DMS 273 treated with DMSO at 0.1 percent for 48 hours (cell line): ENCODE measurements around the gene LOXL4.
A peak's percentile ranks its signal among the peaks of the same experiment; 100 is the strongest.

Experiments
- DNase-seq: peaks from one replicate; lab custom pipeline; 2025; lab: John Stamatoyannopoulos, UW

LOXL4 gene

DNA sequence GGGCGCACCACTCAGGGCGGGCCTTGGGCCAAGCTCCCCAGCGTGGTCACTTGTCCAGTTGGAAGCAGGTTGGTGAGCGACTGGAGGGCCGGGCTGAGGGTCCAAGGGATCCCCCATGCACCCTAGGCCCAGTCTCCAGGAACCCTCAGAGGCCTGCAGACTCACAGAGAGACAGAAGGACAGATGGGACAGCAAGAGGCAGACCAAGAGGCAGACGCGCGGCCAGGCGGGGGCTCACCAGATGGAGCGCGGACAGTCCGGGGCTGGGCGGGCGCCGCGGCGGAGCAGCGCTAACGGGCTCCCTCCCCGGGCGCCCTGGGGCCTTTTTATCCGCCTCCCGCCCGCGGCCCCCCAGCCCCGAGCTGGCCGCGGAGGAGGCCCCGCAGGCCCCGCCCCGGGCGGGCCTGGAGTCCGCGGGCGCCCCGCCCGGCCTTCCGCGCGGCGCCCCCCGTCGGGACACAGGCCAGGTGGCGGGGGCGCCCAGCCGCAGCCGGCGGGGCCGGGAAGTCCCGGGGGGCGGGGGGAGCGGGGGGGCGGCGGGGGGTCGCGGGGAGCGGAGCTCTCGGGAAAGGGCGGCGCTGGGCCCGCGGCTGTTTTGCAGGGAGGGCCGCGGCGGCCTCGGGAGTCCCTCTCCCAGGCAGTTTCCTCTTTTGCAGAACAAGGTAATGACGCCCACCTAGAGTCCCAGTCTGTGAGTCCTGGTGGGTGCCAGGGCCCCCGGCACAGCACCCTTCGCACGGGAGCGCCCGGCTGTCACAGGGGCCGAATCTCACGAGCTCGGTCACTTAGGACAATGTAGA lies at the start of gene LOXL4:
Gene LOXL4, minus strand, starts transcription at position 301 of the 800 bp plus-strand sequence. CDS start 5,175 bp downstream, outside the sequence.
- DNase-seq, result peak; percentile 42

DNA sequence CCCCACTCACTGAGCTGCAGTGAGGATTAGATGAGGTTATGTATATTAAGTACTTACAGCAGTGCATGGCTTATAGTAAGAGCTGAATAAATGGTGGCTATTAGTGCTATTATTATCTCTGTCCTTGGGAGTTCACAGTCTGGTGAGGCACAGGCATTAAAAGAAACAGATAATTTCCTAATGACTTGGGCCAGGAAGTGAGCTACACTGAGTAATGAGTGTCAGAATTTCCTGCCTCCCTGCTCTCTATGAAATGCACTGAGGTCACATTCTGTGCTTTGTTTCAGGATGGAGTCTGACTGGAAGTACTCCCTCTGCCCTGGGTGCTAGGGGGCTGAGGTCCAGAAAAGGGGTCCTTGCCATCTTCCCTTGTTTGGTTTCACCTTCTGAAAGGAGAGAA lies 48.7 kb upstream of the LOXL4 start:
- DNase-seq, result no peak

DNA sequence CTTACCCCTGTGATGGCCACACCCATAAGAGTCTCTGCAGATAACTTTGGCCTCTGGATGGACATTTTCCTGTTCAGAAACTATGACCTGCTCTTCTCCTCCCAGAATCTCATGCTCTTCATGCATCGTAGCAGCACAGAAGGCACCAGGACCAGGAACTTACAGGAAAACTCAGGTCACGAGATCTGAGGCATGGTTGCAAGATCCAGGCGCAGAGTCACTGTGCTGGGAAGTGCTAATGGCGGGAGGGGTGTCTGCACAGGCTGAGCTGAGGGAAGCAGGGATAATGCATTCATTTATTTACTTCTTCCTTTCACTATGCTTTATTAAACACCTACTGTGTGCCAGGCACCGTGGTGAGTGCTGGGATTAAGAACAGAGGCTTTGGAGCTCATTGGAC lies 48.2 kb upstream of the LOXL4 start:
- no peak for DNase-seq

DNA sequence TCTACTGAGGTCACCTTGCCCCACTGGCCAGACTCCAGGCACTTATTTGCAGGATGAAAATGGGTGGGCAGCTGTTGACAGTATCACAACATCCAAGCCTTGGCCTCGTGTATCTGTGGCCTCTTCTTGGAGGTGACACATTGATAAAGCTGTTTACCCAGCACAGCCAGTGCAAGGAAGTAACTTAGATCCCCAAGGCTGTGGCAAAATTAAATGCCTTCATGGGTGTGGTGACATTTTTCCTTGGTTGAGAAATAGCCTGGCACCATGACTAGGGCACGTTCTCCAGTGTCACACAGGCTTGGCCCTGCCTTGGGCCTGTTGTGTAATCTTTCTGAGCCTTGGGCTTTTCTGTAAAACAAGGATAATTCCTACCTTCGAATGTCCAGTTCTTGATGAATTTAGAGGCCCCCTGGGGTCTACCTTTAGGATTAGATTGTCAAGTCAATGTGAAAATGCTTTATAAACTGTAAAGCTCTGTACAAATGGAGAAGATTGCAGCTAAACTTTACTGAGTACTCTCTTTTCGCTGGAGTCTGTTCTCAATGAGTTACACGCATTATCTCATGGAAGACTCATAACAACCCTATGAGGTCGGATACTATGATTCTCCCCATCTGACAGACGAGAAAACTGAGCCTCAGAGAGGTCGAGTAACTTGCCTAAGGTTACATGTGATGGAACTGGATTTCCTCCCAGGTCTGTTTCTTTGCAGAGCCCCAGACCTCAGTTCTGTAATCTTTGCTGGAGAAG lies 46.7 kb upstream of the LOXL4 start:
- no peak for DNase-seq

DNA sequence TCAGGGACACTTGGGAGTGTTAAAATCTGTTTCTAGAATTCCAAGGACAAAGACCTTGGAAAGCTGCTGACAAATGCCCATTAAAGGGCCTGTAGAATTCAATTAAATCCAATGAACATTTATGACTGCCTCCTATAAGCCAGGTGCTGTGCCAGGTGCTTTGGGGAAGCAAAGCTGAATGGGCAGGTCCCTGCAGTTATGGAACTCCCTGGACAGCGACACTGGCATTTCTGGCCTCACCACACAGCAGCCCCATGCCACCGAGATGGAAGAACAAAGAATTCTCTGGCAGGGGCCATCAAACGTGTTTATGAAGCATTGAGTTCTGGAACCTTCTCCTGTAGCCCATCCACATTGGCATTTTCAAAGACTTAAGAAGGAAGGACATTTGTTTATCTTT lies 45.6 kb upstream of the LOXL4 start:
- DNase-seq, result no peak

DNA sequence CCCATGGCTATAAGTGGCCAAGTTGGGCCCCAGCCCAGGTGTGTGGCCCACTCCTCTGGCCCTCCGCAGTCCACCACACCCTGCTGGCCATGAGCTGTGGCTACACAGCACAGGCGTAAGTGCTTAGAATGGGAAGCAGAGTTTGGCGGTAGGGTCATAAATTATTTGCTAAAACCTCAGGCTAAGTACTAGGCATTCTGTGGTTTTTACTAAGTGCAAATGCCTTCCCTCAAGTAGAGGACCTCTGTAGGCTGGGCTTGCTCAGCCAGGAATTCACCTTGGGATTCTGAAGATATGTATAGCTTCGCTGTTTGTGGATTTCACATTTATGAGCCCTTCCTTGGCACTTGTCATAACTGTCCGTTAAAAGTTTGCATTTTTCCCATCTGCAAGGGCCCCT lies 44.8 kb upstream of the LOXL4 start:
- no peak for DNase-seq

DNA sequence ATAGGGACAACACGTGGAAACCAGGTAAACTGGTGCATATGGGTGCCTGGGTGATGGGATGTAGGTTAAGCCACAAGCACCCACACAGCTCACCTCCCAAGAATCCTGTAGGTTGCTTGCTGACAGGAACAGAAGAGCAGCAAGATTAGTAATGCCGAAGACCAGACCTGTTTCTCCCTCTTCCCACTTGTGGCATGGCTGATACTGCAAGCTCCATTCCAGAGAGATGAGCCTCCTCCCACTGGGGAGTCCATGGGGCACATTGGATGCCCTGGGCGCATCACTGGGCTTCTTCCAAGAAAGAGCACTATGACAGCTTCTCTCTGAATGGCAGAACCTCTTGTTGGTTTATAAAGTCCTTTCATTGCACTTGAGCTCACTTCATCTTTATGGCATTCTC lies 44.4 kb upstream of the LOXL4 start:
- no peak for DNase-seq

DNA sequence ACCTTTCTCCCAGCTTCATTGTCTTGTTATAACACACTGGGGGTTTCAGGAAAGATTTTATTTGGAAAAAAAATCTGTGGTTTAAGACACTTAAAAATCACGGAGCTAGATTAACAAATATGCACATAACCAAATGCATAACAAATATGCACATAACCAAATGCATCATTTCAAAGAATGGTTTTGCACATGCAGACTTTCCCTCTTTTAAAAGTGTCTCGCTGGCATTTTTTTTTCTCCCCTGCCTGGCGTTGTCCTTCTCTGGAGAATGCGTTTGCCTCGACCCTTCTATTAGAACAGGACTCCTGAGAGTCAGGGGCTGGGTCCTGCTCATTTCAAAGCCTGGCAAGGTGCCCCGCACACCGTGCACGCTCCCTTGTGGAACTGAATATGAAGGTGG lies 42.7 kb upstream of the LOXL4 start:
- no peak for DNase-seq

DNA sequence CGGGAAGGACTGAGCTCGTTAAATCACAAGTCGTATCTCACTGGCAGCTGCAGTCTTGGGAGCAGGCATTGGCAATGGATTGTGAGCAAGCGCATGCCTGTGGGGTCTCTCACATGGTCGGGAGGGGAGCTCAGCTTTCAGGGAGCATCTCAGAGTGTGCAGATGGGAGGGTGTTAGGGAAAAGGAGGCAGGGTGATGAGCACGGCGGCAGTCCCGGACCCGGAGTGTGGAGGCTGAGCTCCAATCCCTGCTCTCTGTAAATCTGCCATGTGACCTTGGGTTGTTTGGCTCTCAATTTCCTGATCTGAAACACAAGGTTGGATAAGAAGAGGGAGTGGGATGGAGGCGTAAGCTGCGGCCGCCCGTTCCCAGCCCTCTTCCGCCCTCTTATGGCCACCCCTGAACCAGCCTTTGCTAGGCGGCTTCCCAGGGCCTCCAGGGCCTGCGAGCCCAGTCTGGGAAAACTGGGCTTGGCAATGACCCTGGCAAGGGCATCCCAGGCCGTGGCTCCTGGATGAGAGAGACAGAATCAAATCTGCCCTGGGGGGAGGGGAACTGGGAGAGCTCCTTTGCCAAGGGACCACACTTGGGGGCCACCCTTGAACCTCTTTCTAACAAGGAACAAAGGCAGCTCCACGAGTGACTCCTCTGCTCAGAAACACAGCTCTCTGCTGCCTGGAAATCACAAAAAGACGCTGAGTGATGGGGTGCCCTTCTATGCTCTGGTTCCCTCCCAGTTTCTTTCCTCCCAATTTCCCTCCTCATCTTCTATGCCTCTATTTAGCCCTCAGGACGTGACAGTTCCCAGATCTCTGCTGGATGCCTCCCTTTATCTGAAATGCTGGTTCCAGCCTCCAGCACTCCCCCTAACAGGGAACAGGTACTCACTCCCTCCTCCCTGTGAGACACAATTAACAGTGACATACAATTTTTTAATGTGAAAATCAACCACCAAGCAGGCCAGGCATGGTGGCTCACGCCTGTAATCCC lies 41.7 kb upstream of the LOXL4 start:
- peak; percentile 69 for DNase-seq

DNA sequence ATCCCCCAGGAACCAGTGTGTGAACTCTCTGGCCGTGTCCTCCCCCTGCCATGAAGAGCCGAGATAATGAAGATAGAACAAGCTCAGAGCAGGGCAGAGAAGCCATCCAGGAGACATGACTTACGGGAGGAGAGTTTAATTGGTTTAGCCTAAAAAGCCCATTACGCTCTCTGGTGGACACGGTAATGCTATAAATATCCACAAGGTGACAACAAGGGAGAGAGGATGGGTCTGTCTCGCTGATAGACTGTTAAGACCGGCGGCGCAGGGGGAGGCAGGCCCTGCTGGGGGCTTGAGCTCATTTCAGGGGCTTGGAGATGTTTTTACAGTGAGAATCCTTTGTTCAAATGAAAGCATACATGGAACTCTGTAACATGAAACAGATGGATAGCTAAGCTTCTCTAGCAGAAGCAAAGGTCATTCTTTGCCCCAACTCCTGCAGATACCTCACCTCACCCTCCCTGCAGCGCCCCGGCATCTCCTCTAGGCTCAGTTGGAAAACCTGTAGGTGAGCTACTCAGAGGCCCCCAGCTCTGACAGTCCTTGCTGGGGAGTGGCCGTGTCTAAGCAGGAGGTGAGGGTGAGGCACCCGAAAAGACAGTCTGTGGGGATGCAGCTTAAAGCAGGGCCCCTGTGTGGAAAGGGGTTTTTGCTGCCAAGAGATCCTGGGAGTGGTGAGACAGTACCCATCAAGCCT lies 40.8 kb upstream of the LOXL4 start:
- no peak for DNase-seq

DNA sequence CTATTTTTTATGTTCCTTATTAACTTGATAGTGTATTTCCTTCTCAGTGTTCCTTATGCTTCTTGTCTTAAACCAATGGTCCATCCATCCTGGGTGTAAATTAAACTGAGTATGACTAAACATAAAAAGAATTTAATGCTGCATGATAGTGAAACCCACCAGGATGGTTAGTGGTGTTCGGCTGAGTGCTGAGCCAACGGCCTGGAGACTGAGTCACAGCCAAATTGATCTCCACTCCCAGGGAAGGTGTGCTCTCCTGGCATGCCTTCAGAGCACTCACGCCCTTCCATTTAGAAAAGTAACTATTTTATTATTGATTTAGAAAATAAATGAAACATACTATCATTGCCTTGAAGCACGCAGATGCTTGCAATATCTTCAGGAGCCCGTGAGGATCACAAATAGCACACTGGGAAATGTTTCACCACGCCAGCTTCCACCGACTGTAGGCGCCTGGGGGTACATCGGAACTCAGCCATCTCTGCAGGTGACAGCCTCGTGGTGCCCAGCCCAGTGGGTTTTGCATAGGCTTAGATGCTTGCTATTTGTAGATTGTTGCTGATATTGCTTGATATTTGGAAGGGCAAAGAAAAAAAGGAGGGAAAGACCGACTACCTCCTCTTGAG lies 40.0 kb upstream of the LOXL4 start:
- no peak for DNase-seq

DNA sequence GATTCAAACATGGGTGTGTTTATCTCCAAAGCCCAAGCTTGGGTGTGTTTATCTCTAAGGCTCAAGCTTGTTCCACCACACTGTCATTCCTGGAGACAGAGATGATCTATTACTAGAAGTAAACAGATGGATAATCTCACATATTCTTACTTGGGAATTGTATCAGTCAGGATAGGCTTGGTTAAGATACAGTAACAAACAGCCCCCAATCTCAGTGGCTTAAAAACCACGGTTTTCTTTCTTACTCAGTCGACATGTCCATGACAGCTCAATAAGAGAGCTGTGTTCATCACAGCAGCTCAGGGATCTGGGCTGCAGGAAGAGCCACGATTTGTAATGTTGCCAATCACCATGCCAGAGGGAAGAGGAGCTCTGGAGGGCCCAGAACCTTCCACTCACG lies 38.5 kb upstream of the LOXL4 start:
- no peak for DNase-seq

DNA sequence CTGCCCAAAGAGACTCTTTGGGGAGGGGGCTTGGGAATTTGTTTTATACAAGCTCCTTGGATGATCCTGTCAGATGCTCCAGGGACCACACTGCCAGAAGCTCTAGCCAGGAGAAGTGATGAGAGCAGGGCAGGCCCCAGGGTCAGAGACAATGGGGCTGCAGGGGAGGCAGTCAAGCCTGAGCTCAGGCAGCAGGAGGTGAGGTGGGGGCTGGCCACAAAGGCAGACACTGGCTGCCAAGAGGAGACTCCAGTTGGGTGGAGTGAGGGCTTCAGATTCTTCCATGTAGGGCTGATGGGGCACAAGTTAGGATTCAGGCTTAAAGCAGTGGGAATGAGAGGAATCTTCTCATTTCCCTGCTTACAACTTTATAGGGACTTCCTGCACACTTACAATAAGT lies 35.6 kb upstream of the LOXL4 start:
- DNase-seq, result no peak

DNA sequence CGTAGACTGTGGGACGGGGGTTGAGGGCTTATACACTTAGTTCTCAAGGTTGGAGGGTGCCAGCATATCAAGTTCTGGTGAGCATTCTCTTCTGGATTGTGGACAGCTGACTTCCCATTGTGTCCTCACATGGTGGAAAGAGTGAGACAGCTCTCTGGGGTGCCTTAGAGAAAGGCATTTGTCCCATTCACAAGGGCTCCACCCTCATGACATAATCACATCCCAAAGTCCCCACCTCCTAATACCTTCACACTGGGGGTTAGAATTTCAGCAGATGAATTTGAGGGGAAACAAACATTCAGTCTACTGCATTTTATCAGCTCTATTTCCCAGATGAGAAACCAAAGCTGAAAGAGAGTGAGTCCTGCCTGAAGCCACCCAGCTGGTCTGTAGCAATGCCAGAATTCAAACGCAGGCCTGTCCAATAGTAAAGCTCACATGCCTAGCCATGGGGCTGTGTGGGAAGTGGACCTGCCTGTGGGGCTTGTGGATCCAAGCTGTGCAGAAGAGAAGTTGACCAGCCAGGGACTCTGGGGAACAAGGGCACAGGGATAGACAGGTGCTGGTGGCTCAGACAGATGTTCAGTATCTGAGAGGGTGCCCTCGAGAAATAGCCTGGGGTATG lies 34.9 kb upstream of the LOXL4 start:
- no peak for DNase-seq

DNA sequence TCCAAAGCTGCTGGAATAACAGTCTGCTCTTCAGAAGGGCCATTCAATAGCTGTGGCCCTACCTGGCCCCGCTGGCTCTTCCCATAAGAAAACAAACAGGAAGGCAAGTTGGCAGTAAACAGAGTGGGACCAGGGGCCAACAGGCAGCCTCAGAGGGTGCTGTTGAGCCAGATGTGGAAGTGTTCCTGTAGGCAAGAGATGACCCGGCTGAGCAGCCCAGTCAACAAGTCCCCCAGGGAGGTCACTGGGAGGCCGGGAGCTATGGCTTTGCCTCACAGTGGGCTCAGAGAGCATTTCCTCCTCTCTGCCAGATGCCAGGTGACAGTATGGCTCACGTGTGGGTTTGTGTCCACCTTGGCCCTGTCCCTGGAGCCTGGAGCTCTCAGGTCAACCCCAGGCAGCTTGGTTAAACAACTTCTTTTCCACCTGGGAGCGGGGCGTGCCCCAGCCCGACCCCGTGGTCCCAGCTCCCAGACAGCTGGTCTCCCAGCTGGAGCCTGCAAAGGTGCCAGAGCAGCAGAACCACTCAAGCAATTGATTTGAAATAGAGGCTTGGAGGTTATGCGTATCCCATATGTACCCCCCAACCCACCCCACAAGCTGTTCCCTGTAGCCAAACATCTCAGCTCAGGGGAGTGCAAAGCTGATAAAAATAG lies 33.8 kb upstream of the LOXL4 start:
- DNase-seq, result peak; percentile 56

DNA sequence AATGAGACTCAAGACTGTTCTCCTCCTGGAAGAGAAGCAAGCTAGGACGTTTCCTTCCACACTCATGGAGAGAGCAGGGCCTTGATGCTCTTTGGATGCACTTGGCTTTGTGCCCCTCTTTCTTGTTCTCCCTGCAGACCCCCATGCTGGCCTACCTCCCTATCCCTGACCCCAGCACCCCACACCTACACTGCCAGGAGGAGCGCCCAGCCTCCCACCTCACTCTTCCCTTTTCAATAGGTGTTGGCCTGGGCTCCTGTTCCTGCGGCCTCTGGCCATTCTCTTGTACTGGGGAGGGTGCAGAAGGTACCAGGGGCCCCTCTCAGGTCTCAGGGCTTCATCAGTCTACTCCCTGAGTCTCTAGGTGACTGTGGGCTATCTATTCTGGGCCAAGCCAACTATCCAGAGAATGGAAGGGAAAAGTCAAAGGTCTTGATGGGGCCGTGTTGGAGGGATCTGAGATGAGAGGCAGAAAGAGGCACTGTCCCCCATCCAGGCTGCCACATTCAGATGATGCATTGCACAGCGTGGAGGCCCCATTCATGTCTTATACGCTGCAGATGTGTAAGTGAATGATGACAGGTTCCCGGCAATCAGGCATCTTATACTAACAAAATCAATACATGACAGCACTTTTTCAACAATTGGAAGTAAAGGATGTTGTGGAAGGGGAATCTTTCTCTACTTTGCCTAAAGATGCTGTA lies 32.7 kb upstream of the LOXL4 start:
- DNase-seq, result no peak

DNA sequence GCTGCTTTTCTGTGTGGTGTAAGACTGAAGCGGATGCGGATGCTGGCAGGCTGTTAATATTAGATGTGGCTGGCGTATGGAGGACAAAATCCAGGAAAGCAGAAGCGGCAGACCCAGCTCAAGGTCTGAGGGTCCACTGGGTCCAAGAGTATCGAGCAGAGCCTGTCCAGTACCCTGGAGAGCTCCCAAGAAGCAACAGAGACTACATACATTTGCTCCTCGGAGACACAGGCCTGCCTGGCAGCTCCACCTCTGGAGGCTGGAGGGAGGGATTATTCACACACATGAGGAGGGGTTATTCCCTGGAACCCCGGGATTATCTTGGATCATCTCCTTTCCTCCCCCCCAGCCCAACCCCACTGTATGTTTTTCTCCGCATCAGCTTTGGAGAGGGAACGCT lies 31.3 kb upstream of the LOXL4 start:
- no peak for DNase-seq

DNA sequence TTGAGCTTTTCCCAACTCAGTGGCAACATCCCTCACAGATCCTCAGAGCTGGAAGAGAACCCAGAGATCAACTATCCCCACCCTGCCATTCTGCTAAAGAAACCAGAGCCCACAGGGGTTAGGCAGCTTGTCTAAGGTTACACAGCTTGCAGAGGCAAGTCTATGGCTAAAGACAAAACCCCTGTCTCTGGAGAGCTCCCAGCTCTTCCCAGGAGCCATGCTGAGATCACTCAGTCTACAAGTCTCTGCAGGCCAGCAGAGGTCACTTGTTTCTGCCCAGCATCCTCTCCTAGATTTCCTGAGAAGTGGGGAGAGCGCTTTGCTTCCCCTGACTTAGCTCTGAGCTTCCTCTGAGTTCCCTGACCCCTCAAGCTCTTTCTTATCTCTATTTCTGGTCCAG lies 28.5 kb upstream of the LOXL4 start:
- DNase-seq, result no peak

DNA sequence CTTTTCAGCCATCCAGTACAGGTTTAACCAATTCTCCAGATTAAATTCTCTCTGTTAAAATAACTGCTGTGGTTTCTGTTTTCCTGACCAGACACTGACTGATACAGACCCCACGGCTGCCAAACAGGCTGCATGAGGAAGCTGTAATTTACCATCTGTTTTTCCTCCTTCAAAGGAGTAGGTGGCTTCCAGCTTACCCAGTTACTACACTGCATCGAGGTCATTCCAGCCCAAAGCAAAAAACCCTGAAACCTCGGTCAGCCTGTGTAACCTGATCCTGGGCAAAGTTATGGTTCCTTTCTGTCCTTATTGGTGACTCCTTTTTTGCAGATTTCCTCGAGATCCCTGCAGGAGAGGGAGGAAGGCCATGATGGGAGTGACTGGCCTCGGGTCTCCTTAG lies 27.9 kb upstream of the LOXL4 start:
- peak; percentile 70 for DNase-seq

DNA sequence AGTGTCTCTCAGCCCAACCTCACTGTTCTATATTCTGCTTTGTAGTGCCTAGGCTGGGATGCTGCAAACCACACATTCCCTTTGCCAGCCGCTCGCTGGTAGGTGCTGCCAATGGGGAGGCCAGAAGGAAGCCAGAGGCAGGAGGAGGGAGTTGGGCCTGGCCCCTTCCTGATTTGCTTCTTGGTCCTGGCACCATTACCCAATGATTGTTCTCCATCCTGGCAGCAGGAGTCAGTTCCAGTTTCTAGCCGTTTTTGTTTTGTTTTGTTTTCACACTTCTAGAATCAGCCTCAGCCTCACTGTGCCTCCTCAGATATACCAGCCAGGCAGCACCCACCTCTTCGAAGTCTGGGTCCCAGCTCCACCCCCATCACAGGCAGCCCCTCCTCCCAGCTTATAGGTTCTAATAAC lies 27.4 kb upstream of the LOXL4 start:
- no peak for DNase-seq
